ENCODE measurements around the gene KLF13. TPM values are rescaled to one million over a fixed set of nuclear protein-coding genes. Genes with fewer than 3 reads are reported as not detected.

KLF13 gene
- polyA plus RNA-seq (2011; rRNA removed) (11.5 and 13.7 TPM in 2 replicates), polyA minus RNA-seq (2011; rRNA and poly(A)+ RNA removed) (15.3 and 16.0 TPM in 2 replicates)

DNA sequence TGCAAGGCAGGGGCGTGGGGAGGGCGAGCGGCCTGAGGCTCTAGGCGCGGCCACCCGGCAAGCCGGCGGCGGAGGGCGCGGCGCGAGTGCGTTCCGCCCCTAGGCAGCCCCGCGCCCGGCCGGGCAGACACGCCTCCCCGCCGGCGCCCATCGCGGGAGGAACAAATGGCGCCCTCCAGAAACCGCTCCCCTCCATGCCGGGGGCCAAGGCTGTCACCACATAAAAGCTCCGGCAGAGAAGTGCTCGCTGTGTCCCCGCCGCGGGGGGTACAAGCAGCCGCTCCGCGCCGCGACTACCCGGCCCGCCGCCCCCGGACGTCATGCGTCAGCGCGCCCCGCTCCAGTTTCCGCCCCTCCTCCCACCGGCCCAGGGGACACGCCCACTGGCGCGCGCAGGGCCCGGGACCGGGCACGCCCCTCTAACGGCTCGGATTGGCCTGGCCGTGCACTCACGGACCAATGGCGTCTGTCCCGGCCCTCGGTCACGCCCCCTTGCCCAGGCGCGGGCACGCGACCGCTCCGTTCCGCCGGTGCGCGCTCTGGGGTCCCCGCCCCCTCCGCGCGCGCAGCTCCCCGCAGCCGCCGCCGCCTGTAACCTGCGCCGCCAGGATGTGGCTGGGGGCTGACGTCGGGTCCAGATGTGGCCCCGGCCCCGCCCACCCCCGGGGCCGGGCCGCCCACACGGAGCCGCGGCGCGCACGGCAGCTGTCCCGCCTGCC, at the start of gene KLF13:
Gene KLF13, plus strand, starts transcription at position 680 of the 719 bp plus-strand sequence. CDS start 378 bp downstream, outside the sequence.
- DNase-seq (ENCODE audit: low read depth) = peak; percentile 78
- CTCF ChIA-PET = interaction anchor here (0.6 to 1.9 kb wide), 7 partner anchors 9 to 163 kb away, joined by 3 to 8 read pairs (median 4); no protein-coding TSS in a partner anchor
- POLR2A ChIA-PET = interaction anchor here (0.6 kb wide), 1 partner anchor 95 kb away, joined by 3 read pairs; no protein-coding TSS in a partner anchor
- TF ChIP-seq, protein P1, sequence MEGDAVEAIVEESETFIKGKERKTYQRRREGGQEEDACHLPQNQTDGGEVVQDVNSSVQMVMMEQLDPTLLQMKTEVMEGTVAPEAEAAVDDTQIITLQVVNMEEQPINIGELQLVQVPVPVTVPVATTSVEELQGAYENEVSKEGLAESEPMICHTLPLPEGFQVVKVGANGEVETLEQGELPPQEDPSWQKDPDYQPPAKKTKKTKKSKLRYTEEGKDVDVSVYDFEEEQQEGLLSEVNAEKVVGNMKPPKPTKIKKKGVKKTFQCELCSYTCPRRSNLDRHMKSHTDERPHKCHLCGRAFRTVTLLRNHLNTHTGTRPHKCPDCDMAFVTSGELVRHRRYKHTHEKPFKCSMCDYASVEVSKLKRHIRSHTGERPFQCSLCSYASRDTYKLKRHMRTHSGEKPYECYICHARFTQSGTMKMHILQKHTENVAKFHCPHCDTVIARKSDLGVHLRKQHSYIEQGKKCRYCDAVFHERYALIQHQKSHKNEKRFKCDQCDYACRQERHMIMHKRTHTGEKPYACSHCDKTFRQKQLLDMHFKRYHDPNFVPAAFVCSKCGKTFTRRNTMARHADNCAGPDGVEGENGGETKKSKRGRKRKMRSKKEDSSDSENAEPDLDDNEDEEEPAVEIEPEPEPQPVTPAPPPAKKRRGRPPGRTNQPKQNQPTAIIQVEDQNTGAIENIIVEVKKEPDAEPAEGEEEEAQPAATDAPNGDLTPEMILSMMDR (IDR thresholded peaks at IDR 0.05; ENCODE audit: insufficient read depth, low read depth, low read length) = no peak
- Histone ChIP-seq H3K4me3 (ENCODE audit: low read depth, low read length) (peak within 1 kb of the TSS; percentile 75), H3K27me3 (ENCODE audit: control insufficient read depth, insufficient read depth, low read length) (no peaks in the 10 kb centered on the region), H3K36me3 (ENCODE audit: control insufficient read depth, insufficient read depth, low read length) (no peaks in the 10 kb centered on the region; the same call in 1 of the 2 replicates)

DNA sequence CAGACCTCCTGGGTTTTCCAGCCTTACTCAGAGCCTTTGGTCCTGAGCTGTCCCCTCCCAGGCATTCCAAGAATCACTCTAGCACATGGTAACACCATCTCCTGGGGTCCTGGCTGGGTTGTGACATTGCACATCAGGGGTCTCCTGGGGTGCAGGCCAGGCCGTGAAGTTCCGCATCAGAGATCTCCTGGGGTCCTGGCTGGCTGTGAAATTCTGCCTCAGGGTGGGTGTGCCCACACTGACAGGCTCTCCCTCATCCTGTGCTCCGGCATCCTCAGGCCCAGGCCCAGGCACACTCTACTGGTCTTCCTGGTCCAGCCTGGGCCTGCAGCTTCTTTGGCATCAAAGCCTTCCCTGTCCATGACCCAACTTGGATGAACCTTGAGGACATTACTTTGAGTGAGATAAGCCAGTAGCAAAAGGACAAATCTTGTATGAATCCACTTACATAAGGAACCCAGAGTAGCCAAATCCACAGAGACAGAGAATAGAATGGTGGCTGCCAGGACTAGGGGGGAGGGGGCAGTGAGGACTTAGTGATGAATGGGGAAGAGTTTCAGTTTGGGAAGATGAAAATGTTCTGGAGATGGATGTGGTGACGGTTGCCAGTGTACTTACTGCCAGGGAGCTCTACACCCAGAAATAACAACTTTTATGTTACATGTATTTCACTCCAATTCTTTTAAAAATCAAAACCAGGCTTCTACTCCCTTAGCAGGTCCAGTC, 49.1 kb upstream of the KLF13 start:
- POLR2A ChIA-PET = no interaction called here
- CTCF ChIA-PET = interaction anchor here (1.6 kb wide), 1 partner anchor 77 kb away, joined by 5 read pairs; no protein-coding TSS in a partner anchor
- no peak overlapping the region for H3K4me3 ChIP-seq (ENCODE audit: low read depth, low read length)
- H3K27me3 ChIP-seq (ENCODE audit: control insufficient read depth, insufficient read depth, low read length) = peaks cover 5% of the 10 kb centered on the region; the same call in 1 of the 2 replicates
- no peak for DNase-seq (ENCODE audit: low read depth)
- TF ChIP-seq, protein P1 (IDR thresholded peaks at IDR 0.05; ENCODE audit: insufficient read depth, low read depth, low read length) = no peak
- H3K36me3 ChIP-seq (ENCODE audit: control insufficient read depth, insufficient read depth, low read length) = no peaks in the 10 kb centered on the region

DNA sequence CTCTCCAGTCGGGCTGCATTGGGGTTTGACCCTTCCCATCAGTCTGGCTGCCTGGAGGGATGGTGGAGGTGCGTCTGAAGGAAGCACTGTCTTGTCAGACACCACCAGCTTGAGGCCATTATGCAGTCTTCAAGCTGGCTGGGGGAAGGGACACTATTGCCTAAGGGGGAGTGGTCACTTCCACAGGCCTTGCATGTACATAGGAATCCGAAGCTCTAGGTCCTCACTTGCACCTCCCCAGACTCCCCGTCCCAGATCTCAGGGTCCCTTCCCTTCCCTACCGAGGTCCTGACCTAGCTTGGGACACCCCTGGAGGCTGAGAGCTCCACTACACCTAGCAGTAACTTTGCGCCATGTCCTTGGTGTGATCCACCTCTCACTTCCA, 48.6 kb upstream of the KLF13 start:
- TF ChIP-seq, protein P1 (IDR thresholded peaks at IDR 0.05; ENCODE audit: insufficient read depth, low read depth, low read length) = no peak
- DNase-seq (ENCODE audit: low read depth) = no peak
- H3K36me3 ChIP-seq (ENCODE audit: control insufficient read depth, insufficient read depth, low read length) = no peaks in the 10 kb centered on the region
- CTCF ChIA-PET = interaction anchor here (1.6 kb wide), 1 partner anchor 78 kb away, joined by 5 read pairs; no protein-coding TSS in a partner anchor
- H3K27me3 ChIP-seq (ENCODE audit: control insufficient read depth, insufficient read depth, low read length) = peaks cover 5% of the 10 kb centered on the region; the same call in 1 of the 2 replicates
- POLR2A ChIA-PET = no interaction called here
- H3K4me3 ChIP-seq (ENCODE audit: low read depth, low read length) = no peak overlapping the region

DNA sequence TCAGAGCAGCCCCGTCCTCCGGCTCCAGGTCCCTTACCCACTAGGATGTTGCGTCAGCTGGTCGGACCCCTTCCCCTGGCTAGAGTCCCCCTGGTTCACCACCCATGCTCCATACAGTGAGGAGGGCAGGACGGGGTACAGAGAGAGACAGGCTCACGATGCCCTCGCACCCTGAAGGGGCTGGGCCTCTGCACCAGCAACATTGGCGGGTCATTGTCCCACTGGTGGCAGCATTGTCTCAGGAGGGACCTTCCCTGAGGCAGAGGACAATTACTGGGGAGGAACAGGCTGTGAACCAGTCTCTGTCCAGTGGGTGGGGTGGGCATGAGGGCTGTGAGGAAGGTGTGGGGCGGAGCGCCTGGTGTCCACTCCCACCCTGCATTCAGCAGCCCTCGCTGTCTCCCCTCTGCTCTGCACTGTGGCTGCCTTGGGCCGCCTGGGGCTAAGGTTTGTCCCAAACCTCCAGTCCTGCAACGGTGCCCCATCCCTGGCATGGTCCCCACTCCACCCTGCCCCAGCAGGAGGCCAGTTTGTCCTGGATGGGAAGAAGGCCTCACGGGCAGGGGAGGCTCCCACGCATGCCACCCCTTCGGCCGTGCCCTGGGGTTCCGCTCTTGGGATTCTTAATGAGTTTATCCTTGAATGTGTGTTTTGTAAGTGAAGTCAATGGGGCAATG, 48.0 kb upstream of the KLF13 start:
- Histone ChIP-seq H3K36me3 (ENCODE audit: control insufficient read depth, insufficient read depth, low read length) (no peaks in the 10 kb centered on the region), H3K27me3 (ENCODE audit: control insufficient read depth, insufficient read depth, low read length) (peaks cover 5% of the 10 kb centered on the region; the same call in 1 of the 2 replicates), H3K4me3 (ENCODE audit: low read depth, low read length) (no peak overlapping the region)
- DNase-seq (ENCODE audit: low read depth) = no peak
- ChIA-PET CTCF (interaction anchor here (1.2 to 1.6 kb wide), 2 partner anchors 70 to 79 kb away, joined by 3 to 5 read pairs; no protein-coding TSS in a partner anchor), POLR2A (no interaction called here)
- TF ChIP-seq, protein P1 (IDR thresholded peaks at IDR 0.05; ENCODE audit: insufficient read depth, low read depth, low read length) = no peak

Measured in BJ (cell line).